Prostate gland (tissue), 2 donors: Measurements from ENCODE around the gene DCHS2.

Experiments used
- CTCF ChIP-seq, 4 experiments: fragments of 200-600 bp in 2 of 4; fragments of 450-650 bp in 2 of 4; sonication (generic) in 2 of 4; IDR thresholded peaks; 1 replicate in 3 of 4; 2 replicates in 1 of 4; pipeline ENCODE4 v1.5.1; 2016 to 2019; ENCODE audit warnings: antibody characterized with exemption in 4 of 4, mild to moderate bottlenecking in 2 of 4, moderate library complexity in 2 of 4
- POLR2A ChIP-seq: fragments of 450-650 bp; IDR thresholded peaks from one replicate; pipeline ENCODE4 v1.6.1; 2016; ENCODE audit warnings: antibody characterized with exemption, mild to moderate bottlenecking

GRCh38 chr4:154184238-154184637, 307.4 kb downstream of the DCHS2 start:
- TF ChIP-seq CTCF (IDR thresholded peaks at IDR 0.05) (no peak), POLR2A (no peak)
